ENCODE measurements around the gene CYP27C1.

The CYP27C1 gene

DNA sequence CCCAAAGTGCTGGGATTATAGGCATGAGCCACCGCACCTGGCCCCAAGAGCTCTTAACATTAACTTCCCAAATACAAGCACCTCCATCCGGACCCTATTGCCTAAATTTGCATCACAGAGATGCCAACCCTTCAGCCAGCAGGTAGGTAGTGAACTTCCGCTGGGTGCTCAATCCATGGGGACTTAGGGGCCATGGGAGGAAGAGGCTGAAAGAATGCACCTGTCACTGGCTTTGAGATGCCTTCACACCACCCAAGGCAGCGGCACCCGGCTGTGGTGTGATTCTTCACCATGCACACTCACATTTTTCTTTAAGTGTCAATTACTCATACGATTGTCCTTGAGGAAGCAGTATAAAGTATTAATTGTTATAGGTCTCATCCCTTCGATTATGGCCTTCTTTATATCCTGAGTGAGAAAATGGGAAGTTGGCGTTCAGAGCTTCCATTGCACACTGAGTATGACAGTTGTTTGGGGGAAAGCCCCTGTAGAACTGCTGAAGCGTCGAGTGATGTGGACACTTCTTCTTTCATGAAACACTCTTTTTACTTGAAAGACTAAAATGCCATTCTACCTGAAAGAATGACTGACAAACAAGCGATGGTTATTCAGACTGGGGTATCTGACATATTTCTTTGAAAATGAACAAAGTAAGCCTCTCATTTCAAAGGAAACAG, 61.3 kb downstream of the CYP27C1 start:
- H3K27ac ChIP-seq, result no peak overlapping the region
- H3K4me3 ChIP-seq, result no peak overlapping the region

DNA sequence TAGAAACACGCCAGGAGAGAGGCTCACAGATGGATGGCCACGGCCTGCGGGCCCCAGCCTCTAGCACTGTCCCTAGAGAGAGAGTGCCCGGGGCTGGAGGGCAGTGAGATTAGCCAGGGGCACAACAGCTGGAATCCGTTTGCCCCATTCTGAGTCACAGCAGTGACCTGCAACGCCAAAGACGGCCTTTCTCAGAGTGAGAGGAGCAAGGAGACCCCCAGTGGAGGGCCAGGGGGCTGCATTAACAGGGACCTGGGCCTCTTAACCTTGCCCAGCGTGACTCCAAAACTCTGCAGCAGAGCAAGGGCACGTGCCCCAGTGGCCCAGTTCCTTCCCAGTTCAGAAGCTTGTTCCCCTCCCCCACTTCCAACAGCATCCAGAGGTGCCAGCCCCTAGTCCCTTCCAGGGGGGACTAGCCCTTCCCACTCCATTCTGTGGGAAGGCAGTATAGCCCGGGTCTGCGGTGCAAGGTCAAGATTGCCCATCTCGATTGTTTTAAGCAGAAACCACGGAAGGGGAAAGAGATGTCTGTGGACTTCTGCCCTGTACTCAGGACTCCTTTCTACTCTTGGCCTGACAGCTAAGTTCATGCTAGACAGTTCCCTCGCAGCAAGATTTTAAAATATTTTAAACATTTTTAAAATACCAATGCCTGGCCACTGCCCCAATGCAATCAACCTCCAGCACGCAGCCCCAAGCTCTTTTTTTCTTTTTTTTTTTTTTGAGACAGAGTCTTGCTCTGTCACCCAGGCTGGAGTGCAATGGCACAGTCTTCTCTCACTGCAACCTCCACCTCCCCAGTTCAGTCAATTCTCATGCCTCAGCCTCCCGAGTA, 62.2 kb downstream of the CYP27C1 start:
- Histone ChIP-seq H3K4me3 (no peak overlapping the region), H3K27ac (no peak overlapping the region)

DNA sequence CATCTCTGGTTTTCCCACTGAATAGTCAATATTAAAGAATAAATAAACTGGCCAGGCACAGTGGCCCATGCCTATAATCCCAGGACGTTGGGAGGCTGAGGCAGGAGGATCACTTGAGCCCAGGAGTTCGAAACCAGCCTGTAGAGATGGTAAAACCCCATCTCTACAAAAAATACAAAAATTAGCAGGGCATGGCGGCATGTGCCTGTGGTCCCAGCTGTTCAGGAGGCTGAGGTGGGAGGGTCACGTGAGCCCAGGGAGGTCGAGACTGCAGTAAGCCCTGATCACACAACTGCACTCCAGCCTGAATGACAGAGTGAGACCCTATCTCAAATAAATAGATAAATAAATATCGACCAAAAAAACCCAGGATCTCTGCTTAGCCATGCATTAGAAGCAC, 63.0 kb downstream of the CYP27C1 start:
- Histone ChIP-seq H3K27ac (no peak overlapping the region), H3K4me3 (no peak overlapping the region)

DNA sequence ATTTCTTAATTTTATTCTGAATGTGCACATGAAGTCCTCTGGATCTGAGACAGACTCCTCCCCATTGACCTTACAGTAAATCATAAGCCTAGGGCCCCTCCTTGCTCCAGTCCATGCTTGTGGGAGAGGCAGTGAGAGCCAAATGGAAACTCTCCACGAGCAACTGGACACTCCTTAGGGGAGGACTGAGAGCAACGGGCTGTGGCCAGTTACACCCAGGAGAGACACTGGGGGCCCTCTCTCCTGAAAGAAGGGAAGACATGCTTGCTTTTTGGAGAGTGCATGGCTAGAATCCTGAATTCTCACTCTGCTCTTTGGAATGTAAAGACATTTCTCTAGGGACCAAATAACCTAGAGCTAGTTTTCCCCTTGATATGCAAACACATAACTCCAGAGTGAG, 64.2 kb downstream of the CYP27C1 start:
- no peak overlapping the region for H3K27ac ChIP-seq

DNA sequence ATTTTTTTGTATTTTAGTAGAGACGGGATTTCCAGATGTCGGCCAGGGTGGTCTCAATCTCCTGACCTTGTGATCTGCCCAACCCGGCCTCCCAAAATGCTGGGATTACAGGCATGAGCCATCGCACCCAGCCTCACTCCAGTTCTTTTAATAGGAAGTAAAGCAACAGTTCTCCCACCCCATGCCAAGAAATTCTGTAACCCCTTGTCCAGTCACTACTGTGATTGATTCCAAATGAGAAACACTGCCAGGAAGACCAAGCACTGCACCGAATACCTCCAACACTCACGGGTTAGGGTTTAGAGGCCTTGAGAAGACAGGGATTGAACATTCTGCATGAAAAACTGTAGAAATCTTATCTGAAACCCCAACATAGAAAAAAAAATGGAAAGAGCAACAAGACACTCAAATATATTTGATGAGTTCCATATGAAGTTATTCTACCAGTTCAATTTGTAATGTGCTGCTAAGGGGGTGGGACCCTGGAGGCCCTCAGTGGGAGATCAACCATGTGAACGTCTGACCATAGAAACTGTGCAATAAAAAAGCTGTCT, 65.0 kb downstream of the CYP27C1 start:
- H3K4me3 ChIP-seq, result no peak overlapping the region
- peak overlapping the region in 5 of 21 experiments; percentile 40 to 76 (median 53) for H3K27ac ChIP-seq

More for the DNA sequence above, 64.2 kb downstream of the CYP27C1 start:
- H3K4me3 ChIP-seq, result no peak overlapping the region

DNA sequence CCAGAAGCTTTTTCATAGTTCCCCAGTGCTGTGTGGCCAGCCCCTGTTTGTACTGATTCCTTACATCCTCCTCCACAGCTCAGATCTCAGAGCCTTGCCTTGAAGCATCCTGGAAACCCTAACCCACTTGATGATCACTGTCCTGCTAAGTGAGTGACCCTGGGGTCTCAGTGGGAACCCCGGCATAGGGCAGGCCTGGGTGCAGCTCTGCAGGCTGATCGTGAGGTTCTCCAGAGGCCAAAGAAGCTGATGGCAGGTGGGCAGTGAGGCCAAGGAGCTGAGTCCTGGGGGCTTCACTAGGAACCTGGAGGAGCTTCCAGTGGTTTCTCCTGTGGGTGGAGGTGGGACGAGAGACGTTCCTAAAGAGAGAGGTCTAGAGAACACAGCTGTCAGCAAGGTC, 65.7 kb downstream of the CYP27C1 start:
- Histone ChIP-seq H3K27ac (peak overlapping the region in 8 of 21 experiments; percentile 29 to 76 (median 54)), H3K4me3 (no peak overlapping the region)

DNA sequence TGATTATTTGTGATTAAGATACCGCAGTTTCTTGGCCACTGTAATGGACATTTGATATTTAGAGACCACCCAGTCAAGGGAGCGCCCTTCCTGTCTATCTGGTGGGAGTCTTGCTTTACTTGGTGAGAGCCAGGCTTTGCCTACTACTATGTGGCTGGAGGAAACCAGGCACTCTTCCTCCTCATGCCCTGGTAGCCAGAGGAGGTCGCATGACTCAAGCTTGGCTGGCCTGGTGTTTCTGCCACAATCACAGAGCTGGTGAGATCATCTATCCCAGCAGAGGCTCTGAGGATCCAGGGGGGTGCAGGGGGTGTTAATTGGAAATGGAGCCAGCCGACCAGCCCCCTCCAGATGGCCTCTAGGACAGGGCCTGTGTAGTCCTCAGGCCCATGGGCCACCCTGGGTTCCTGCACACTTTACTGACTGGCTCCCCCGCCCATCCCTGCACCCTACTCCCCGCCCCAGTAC, 66.4 kb downstream of the CYP27C1 start:
- Histone ChIP-seq H3K27ac (peak overlapping the region in 4 of 21 experiments; percentile 44 to 76 (median 65)), H3K4me3 (no peak overlapping the region)

DNA sequence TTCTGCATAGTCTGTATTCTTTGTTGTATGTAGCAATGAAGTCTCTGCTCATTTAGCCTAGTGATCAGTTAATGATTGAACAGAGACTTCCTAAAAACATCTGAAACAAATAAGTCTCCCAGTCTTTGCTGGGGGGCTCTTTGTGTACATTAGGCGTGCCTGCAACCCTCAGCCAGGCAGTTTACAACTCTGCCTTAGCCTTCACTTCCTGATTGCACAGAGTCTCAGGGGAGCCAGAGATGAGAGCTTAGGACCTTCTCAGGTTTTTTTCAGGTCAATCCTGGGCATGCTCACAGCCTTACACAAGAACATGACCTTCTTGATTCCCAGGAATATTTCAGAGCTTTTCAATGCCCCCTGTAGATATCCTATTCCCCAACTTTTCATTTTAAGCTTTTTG, 69.1 kb downstream of the CYP27C1 start:
- H3K27ac ChIP-seq, result no peak overlapping the region
- H3K4me3 ChIP-seq, result no peak overlapping the region

DNA sequence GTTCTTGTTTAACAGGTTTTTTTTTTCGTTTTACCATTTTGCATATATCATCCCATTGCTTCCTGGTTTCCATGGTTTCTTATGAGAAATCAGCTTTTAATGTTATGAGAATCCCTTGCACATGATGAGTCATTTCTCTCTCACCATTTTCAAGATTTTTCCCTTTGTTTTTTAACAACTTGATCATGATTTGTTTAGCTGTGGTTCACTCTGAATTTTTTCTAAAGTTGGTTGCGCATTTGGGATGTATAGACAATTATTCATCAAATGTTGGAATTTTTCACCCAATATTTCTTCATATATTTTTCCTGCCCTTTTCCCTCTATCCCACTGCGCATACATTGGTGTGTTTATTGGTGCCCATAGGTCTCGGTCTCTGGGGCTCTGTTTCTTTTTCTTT, 70.7 kb downstream of the CYP27C1 start:
- Histone ChIP-seq H3K4me3 (no peak overlapping the region), H3K27ac (peak overlapping the region in 1 of 21 experiments; percentile 16)

DNA sequence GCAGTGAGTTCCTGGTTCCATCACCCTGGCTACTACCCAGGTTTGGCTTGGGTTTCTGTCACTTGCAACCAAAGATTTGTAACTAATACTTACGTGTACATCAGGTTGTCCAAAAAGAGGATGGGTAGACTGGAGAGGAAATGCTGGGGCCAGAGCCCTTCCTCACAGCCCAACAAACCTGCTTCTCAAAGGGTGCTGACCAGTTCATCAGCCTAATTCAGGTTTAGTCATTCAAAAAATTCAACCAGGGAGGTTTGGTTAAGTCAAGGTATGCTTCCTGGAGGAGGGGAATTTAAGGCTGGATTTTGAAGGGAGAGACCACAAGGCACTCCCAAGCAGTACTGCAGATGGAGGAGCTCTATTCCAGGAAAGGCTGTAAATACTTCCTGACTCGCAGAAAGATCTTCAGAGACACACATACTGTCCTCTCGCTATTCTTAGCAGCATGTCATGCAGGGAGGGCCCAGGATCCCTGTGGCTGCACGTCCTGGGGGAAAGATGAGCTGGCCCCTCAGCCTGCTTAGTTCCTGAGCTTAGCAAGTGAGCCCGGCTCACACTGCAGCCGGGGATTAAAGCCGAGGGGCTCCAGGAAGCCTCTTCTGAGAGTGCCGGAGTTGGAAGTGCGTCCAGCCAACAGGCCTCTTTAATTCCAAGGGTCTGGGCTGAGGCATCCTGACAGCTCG, 73.1 kb downstream of the CYP27C1 start:
- H3K4me3 ChIP-seq, result no peak overlapping the region
- H3K27ac ChIP-seq, result no peak overlapping the region

DNA sequence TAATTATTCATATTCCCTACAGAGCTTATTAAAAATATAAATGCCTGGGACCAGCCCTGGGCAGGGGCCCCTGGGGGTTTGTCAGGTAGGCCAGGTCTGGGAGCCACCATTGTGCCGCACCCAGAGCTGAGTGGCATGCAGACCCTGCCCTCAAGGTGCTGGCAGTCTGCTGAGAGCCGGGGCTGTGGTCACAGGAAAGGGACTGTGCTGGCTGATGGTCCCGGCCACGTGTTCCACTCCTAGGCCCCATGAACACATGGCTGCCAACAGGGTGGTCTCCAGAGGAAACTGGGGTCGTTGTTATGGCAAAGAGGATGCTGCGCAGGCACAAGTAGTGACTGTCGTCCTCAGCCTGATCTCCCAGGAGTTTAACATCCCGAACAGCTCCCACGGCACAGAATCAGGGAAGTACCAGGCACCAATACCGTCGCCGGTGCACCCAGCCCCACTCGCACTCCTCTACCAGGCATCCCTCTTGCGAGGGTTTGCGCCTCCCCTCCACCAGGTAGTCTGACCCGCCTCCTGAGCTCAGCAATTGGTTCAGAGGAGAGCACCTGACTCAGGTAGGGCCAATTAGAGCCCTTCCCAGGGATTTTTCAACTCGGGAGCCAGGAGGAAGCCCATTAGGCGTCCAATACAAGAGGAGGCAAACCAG, 73.9 kb downstream of the CYP27C1 start:
- H3K4me3 ChIP-seq, result no peak overlapping the region
- H3K27ac ChIP-seq, result peak overlapping the region in 1 of 21 experiments; percentile 5

DNA sequence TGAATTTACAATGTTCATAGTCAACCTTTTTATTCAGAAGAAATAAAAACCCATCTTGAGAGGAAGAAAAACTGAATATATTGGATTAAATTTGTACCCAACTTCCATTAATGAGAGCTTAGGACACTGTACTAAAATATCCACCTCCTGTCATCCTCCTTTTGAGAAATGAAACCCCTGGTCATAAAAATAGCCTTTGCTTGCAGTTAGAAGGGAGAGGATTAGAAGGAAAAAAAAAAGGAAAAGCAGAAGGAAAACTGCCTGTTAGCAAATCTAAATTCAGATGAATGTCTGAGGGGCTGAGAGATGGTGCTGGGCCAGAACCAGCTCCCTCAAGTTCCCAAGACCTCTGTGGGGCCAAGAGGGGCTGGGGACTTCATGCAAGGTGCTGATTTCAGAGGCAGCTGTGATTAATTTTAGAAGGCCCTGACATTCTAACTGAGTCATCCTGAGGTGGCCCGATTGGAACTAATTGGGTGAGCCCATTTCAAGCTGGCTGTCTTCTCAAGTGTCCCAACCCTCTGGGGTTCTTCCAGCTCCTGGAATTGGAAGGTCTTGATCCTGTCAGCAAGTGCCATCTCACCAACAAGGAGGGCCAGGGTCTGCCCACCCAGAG, 74.7 kb downstream of the CYP27C1 start:
- H3K27ac ChIP-seq, result peak overlapping the region in 2 of 21 experiments; percentile 5 to 18
- no peak overlapping the region for H3K4me3 ChIP-seq

DNA sequence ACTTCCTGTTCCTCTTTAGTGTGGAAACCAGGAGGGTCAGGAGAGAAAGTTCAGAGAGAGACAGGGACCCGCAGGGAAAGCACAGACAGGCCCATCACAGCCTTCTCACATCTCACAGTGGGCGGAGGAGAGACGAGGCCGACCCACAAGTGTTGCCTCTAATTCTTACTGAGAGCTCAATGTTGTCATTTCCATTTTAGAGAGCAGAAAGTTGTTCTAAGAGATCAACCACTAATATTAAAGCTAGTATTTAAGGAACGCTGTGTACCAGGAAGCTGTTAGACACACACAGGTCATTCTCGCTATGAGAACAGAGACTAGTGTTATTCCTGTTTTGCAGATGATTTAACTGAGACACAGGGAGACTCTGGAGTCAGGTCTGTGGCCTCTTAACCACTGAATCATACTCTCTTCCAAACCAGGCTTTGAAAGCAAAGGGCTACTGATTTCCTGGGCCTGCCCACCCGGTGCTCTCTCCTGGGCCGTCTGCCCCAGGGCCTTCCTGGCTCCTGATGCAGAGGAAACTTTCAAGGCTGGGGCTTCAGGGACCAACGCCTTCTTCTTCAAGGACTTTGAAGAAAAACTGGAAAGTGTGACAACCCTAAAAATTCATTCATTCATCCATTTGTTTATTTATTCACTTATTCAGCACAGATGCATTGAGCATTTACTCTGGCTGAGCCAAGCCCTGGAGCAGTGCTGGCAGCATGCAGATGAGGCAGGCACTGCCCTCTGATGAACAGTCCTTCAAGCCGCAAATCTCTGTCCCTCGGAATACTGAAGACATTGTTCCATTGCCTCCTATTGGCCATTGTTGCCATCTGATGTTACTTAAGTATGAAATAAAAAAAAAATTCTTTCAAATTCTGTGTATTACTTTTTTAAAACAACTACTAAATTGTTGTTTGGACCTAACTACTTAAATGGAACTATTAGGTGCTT, 76.0 kb downstream of the CYP27C1 start:
- Histone ChIP-seq H3K4me3 (no peak overlapping the region), H3K27ac (peak overlapping the region in 9 of 21 experiments; percentile 7 to 54 (median 14))

DNA sequence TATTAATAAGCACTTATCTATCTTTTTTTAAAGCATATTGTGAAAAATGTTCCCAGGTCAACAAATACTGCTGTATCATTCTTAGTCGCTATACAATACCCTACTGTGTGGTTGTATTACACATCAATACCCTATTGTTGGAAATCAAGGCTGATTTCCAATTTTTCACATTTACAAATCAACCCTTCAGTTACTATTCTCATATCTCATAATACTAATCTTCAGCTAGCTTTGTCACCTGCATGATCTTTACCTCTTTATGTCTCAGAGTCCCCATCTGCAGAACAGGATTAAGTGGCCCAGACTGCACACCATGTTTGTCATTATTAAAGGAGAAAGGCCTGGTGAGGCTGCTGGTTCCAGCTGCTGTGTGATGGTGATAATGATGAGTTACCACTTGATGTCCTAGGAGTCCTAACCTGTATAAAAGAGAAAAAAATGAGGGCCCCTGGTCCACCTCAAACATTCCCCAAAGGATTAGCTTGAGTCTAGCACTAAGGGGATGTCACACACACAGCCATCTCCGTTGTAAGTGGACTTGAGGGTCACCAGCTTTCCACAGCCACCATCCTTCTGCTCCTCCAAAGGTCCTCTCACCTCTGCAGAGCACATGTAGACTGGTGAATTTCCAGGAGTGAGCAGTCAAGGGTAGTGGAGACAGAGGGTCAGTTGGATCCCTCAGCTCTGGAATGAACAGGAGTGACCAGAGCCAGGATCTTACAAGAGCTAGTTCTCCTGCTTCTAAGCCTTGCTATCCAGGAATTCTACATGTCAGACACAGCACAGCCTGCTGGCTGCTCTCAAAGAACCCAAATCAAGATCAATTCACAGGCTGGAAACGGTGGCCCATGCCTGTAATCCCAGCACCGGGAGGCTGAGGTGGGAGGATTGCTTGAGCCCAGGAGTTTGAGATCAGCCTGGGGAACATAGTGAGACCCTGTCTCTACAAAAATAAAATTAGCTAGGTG, 77.2 kb downstream of the CYP27C1 start:
- Histone ChIP-seq H3K27ac (peak overlapping the region in 5 of 21 experiments; percentile 13 to 54 (median 14)), H3K4me3 (no peak overlapping the region)

DNA sequence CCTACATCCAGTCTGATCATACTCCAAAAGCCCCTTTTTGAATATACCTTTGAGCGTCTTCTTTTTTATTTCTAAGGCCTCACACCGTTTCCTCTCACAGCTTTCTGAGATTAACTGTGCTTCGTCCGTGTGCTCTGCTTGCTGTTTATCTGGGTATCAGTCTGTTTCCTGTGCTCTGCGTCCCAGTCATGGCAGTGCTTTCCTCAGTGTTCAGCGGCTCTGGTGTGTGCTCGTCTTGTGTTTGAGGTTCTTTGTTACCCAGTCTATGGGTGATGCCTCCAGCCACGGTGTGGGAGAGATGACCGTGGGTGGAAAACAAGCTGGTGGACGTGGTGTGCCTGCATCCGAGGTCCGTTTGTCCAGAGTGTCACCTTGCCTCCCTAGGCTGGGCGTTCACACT, 79.6 kb downstream of the CYP27C1 start:
- no peak overlapping the region for H3K4me3 ChIP-seq
- no peak overlapping the region for H3K27ac ChIP-seq

DNA sequence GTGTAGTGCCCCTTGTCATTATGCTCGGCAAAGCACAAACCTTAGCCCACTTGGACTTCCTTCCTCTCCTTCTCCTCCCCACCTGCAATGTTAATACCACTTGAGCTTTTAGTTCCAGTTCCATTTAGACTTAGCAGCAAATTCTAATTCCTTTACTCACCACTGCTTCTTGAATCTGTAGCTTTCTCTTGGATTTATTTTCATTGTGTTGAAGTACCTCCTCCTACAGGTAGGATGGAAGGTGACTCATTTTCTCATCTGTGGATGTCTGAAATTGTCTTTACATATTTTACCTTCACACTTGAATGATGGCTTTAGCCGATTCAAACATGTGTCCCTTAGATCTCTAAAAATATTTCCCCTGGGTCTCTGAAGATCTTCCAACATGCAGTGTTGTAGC, 80.3 kb downstream of the CYP27C1 start:
- H3K27ac ChIP-seq, result no peak overlapping the region
- H3K4me3 ChIP-seq, result no peak overlapping the region

DNA sequence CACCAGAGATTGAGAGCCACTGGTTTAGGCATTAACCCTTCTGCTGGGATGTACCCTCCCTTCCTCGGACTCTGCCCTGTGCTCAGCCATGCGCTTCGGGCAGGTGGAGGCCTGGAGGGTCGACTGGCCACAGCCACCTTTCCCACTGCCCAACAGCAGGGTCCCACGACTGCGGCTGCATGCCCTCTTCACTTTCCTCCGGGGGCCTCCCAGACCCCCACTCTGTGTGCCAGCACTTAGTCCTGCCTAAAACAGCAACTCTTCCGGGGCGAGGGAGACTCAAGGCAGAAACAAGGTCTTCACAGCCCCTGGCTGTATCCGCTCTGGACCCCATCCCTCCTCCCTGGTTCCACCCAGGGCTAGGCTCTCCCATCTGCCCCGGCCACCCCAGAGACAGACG, 81.8 kb downstream of the CYP27C1 start:
- no peak overlapping the region for H3K27ac ChIP-seq
- H3K4me3 ChIP-seq, result no peak overlapping the region

All from skin epidermis (tissue), 12 donors.